HL-60 (cell line): Measurements from ENCODE around the gene PELO.
"Not testable (repeated sequence)": the region's sequence is repeated elsewhere in the genome, so short reads cannot be mapped to it uniquely, and the experiment has no call there.

Source experiments
- DNase-seq, 2 experiments: peaks; one replicate each; pipeline ENCODE4 v3.0.0-alpha.2; 2010 to 2020; ENCODE audit warnings: low read depth in 1 of 2, low spot score in 1 of 2
- H3K27ac ChIP-seq: fragments of 250-450 bp; sonication (Bioruptor Pico); replicated peaks from 2 replicates; pipeline ENCODE4 v1.5.1; 2020; ENCODE audit warnings: mild to moderate bottlenecking, moderate library complexity
- H3K27me3 ChIP-seq: fragments of 250-450 bp; sonication (Bioruptor Pico); 2 replicates; pipeline ENCODE4 v1.5.1; 2021; ENCODE audit warnings: mild to moderate bottlenecking, moderate library complexity; ENCODE audit not compliant: insufficient read depth, poor library complexity, severe bottlenecking
- H3K4me3 ChIP-seq: replicated peaks from 2 replicates; pipeline ENCODE4 v1.5.1; 2011; ENCODE audit warnings: mild to moderate bottlenecking, control low read depth, low read length; ENCODE audit not compliant: insufficient read depth
- CTCF ChIP-seq: IDR thresholded peaks from one replicate; pipeline ENCODE4 v1.5.1; 2011; ENCODE audit warnings: low read length, control low read depth, inconsistent platforms; ENCODE audit not compliant: insufficient read depth
- GABPA ChIP-seq: IDR thresholded peaks from 2 replicates; pipeline ENCODE4 v1.6.1; 2012; ENCODE audit warnings: low read depth
- POLR2AphosphoS5 ChIP-seq: IDR thresholded peaks from 2 replicates; pipeline ENCODE4 v1.6.1; 2012; ENCODE audit warnings: low read depth
- REST ChIP-seq: IDR thresholded peaks from 2 replicates; pipeline ENCODE4 v1.6.1; 2012; ENCODE audit warnings: low read depth; ENCODE audit not compliant: insufficient replicate concordance
- SPI1 ChIP-seq: IDR thresholded peaks from 2 replicates; pipeline ENCODE4 v1.6.1; 2012; ENCODE audit warnings: low read depth, mild to moderate bottlenecking, borderline replicate concordance

The PELO gene

GRCh38 chr5:52743012-52743411 is 44.7 kb upstream of the PELO start:
- no peak overlapping the region for H3K27ac ChIP-seq
- no peak for DNase-seq
- no peak for TF ChIP-seq REST
- no peak for TF ChIP-seq POLR2AphosphoS5
- TF ChIP-seq GABPA, result no peak
- no peak for TF ChIP-seq CTCF
- no peak for TF ChIP-seq SPI1
- no peak overlapping the region for H3K4me3 ChIP-seq
- peaks cover 3% of the 10 kb centered on the region for H3K27me3 ChIP-seq

- TF ChIP-seq CTCF (no peak), REST (no peak), SPI1 (no peak), GABPA (no peak), POLR2AphosphoS5 (no peak)
Measured at GRCh38 chr5:52743529-52743928, 44.2 kb upstream of the PELO start.

DNA sequence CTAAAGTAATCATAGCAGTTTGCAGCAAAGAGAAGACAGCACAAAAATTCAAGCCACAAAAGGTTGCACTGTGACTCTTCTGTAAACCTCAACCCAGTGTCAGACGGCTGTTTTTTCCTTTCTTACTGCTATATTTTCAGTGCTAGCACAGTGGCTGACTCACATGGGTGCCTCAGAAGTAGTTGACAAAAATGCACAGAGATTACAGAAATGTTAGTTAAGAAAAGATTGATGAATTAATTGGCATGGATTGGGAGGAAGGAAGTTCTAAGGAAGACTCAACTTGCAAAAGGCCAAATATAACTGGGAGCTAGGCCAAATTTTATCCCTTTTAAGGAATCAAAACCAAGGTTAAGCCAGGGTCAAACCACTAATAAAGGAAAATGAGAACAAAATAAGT is 43.7 kb upstream of the PELO start:
- DNase-seq, result no peak
- TF ChIP-seq POLR2AphosphoS5, result no peak
- TF ChIP-seq CTCF, result no peak
- TF ChIP-seq GABPA, result no peak
- TF ChIP-seq REST, result no peak
- TF ChIP-seq SPI1, result no peak
- Histone ChIP-seq H3K4me3 (no peak overlapping the region), H3K27ac (no peak overlapping the region), H3K27me3 (peaks cover 3% of the 10 kb centered on the region)

More at GRCh38 chr5:52743529-52743928, 44.2 kb upstream of the PELO start:
- no peak for DNase-seq
- H3K27me3 ChIP-seq, result peaks cover 3% of the 10 kb centered on the region
- no peak overlapping the region for H3K27ac ChIP-seq
- no peak overlapping the region for H3K4me3 ChIP-seq

DNA sequence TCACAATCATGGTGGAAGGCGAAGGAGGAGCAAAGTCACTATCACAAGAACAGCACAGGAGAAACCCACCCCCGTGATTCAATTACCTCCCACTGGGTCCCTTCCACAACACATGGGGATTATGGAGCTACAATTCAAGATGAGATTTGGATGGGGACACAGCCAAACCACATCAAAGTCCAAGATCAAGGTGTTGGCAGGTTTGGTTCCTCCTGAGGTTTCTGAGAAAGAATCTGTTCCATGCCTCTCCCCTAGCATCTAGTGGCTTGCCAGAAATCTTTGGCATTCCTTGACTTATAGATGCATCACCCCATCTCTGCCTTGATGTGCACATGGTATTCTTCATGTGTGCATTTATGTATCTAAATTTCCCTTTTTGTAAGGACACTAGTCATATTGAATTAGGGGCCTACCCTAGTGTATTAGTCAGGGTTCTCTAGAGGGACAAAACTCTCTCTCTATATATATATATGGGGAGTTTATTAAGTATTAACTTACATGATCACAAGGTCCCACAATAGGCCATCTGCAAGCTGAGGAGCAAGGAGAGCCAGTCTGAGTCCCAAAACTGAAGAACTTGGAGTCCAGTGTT is 42.8 kb upstream of the PELO start:
- DNase-seq, H3K27me3 ChIP-seq, H3K4me3 ChIP-seq, H3K27ac ChIP-seq: not testable (repeated sequence)
